Progenitor cell of endocrine pancreas (in vitro differentiated cells): ENCODE measurements around the gene PDIA6. TPM values are rescaled to one million over a fixed set of nuclear protein-coding genes. Genes with fewer than 3 reads are reported as not detected.

Experiments used
- DNase-seq: peaks from one replicate; pipeline ENCODE4 v3.0.0; 2021; ENCODE audit warnings: low spot score; ENCODE audit not compliant: unreplicated experiment
- H3K27ac Mint-ChIP-seq: 2 replicates; pipeline ENCODE4 v1.8.0; 2021; ENCODE audit warnings: mild to moderate bottlenecking, moderate library complexity, mixed read lengths
- H3K27me3 Mint-ChIP-seq: 2 replicates; pipeline ENCODE4 v1.8.0; 2021; ENCODE audit warnings: mixed read lengths
- H3K36me3 Mint-ChIP-seq: 2 replicates; pipeline ENCODE4 v1.8.0; 2022; ENCODE audit warnings: mixed read lengths; ENCODE audit not compliant: insufficient read depth
- H3K4me1 Mint-ChIP-seq: 2 replicates; pipeline ENCODE4 v1.8.0; 2021; ENCODE audit warnings: low read depth, mixed read lengths
- H3K4me3 Mint-ChIP-seq: 2 replicates; pipeline ENCODE4 v1.8.0; 2021; ENCODE audit warnings: low read depth, mild to moderate bottlenecking, moderate library complexity, mixed read lengths
- H3K9me3 Mint-ChIP-seq: 2 replicates; pipeline ENCODE4 v1.8.0; 2021; ENCODE audit warnings: low read depth, mixed read lengths
- total RNA-seq: library from RNA; stranded (reverse); gene quantifications from 2 replicates; pipeline ENCODE4 v1.2.1, GENCODE V29; 2021
- TF ChIP-seq, protein P1 (sequence below): fragments of 200-600 bp; sonication (generic); IDR thresholded peaks from one replicate; pipeline ENCODE4 v1.5.0; 2021; ENCODE audit warnings: antibody characterized with exemption, mild to moderate bottlenecking; ENCODE audit not compliant: unreplicated experiment

PDIA6 gene
- total RNA-seq, 1 donor from 2014 or later, result 249 TPM

DNA sequence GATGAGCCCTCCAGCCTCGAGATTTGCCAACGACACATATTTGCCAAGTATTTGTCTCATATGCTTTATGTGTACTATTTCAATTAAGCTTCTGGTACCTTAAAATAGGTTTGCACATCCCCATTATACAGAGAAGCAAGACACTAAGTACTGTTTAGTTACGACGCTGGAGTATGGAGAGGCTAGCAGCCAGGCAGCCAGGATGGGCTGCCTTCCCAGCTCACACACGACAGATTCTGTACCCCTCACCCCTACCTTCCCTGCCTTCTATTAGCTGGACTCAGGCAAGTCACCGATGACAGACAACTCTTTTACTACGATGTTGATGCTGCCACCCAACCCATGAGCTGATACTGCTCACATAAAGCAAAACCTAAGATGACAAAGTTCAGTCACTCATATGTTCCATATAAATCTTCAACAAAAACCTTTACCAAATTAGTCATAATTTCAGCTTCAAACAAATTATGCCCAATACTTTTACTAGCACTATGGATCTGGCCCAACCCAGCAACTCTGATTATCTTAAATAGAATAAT, 17.0 kb downstream of the PDIA6 start:
- Mint-ChIP-seq H3K27ac (no peak overlapping the region), H3K27me3 (no peaks in the 10 kb centered on the region), H3K9me3 (no peaks in the 10 kb centered on the region), H3K36me3 (peaks cover 27% of the 10 kb centered on the region), H3K4me1 (no peaks in the 10 kb centered on the region), H3K4me3 (no peak overlapping the region)
- DNase-seq, result no peak
- TF ChIP-seq, protein P1, sequence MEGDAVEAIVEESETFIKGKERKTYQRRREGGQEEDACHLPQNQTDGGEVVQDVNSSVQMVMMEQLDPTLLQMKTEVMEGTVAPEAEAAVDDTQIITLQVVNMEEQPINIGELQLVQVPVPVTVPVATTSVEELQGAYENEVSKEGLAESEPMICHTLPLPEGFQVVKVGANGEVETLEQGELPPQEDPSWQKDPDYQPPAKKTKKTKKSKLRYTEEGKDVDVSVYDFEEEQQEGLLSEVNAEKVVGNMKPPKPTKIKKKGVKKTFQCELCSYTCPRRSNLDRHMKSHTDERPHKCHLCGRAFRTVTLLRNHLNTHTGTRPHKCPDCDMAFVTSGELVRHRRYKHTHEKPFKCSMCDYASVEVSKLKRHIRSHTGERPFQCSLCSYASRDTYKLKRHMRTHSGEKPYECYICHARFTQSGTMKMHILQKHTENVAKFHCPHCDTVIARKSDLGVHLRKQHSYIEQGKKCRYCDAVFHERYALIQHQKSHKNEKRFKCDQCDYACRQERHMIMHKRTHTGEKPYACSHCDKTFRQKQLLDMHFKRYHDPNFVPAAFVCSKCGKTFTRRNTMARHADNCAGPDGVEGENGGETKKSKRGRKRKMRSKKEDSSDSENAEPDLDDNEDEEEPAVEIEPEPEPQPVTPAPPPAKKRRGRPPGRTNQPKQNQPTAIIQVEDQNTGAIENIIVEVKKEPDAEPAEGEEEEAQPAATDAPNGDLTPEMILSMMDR, result no peak

DNA sequence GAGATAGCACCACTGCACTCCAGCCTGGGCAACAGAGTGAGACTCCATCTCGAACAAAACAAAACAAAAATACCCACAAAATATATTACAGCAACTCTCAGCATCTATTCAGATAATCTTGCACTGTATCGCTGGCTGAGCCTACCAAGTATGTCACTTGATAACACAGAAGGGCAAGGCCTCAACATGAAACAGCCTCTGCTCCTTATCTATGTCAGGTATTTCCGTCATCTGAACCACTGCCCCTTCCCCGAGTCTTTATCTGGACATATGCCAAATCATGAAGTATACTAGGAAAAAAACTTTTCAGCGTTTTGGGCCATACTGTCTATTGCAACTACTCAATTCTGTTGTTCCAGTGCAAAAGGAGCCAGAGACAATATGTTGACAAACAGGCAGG, 17.7 kb downstream of the PDIA6 start:
- H3K27me3 Mint-ChIP-seq, result no peaks in the 10 kb centered on the region
- H3K9me3 Mint-ChIP-seq, result no peaks in the 10 kb centered on the region
- TF ChIP-seq, protein P1, result no peak
- no peak for DNase-seq
- H3K4me3 Mint-ChIP-seq, result no peak overlapping the region
- H3K4me1 Mint-ChIP-seq, result peaks cover 2% of the 10 kb centered on the region
- H3K27ac Mint-ChIP-seq, result no peak overlapping the region
- H3K36me3 Mint-ChIP-seq, result peaks cover 33% of the 10 kb centered on the region

DNA sequence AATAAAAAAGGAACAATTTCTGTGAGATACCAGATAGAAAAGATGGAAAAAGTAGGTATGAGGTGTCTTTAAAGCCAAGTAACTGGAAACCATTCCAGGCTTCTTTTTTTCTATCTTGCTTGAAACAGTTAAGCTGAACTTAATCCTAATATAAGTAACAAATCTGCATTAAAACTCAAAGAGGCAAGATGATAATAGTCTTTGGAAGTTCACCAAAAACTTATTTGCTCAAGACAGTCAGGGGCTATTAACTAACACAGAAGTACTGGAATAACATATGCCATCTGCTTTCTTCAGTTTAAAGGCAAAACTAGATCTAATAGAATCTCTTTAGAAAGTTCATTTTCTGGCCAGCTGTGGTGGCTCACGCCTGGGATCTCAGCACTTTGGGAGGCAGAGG, 18.8 kb downstream of the PDIA6 start:
- DNase-seq, result no peak
- no peaks in the 10 kb centered on the region for H3K9me3 Mint-ChIP-seq
- no peaks in the 10 kb centered on the region for H3K27me3 Mint-ChIP-seq
- H3K27ac Mint-ChIP-seq, result no peak overlapping the region
- H3K4me1 Mint-ChIP-seq, result peaks cover 2% of the 10 kb centered on the region
- H3K36me3 Mint-ChIP-seq, result peaks cover 36% of the 10 kb centered on the region
- H3K4me3 Mint-ChIP-seq, result no peak overlapping the region
- TF ChIP-seq, protein P1, result no peak

DNA sequence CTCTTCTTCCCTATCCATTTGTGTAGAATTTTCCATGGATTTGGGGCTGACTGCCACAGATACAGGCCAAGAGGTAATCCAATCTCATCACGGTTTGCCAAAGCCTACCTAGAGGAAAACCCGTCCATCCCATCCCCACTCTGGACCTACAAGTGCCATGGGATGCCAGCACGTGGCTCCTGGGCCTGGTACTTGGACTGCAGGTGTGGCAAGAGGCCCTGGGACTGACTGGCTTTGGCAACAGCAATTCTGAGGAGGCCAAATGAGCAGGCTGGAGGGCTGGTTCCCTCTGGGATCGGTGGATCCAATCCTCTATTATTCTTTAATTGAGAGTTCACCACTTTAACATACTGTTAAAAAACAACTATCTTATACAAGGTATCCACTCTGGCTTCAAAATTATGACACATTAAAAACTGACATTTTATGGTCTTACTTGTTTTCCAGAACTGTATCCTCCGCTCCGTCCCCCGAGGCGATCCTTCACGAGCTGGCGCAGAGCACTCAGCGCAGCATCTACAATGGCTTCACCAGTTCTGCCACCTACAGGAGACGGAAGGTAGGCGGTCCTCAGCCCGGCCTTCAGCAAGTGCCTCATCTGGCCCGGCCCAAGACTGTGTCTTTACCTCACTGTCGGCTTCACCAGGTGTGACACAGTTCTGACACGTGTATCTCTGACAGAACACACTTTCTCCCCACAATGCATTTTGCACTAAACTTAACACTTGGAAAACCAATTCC, 19.8 kb downstream of the PDIA6 start:
- H3K4me3 Mint-ChIP-seq, result no peak overlapping the region
- no peak for DNase-seq
- peaks cover 38% of the 10 kb centered on the region for H3K36me3 Mint-ChIP-seq
- TF ChIP-seq, protein P1, result no peak
- no peak overlapping the region for H3K27ac Mint-ChIP-seq
- no peaks in the 10 kb centered on the region for H3K9me3 Mint-ChIP-seq
- peaks cover 2% of the 10 kb centered on the region for H3K4me1 Mint-ChIP-seq
- H3K27me3 Mint-ChIP-seq, result no peaks in the 10 kb centered on the region

DNA sequence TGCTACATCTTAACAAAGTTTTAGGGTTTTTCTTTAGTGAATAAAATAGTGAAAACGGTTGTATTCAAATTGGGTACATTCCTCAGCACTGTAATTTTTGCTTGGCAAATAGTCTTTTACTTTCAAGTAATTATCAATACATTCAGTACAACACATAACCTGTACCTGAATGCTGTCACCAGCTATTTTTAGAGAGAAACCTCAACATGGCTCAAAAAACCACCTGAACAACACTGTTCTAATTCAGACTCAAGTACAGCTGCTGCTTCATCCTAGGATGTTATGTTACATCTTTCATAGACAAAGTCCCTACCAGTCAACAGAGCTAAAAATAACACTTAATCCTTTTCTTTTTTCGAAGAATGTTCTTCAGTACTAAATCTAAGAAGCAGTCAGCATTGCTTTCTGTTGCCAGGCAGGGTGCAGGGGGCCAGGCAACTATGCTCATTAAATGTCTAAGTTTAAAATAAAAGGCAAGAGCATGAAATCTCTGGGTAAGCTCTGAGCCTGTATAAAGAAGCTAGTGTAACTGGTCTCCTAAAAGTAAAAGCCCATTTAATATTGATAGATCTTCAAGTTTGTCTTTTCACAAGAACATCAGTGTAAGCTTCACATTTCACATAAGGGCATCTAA, 20.5 kb downstream of the PDIA6 start:
- no peak for DNase-seq
- H3K27me3 Mint-ChIP-seq, result no peaks in the 10 kb centered on the region
- H3K4me3 Mint-ChIP-seq, result no peak overlapping the region
- no peak overlapping the region for H3K27ac Mint-ChIP-seq
- TF ChIP-seq, protein P1, result no peak
- H3K9me3 Mint-ChIP-seq, result no peaks in the 10 kb centered on the region
- peaks cover 42% of the 10 kb centered on the region for H3K36me3 Mint-ChIP-seq
- H3K4me1 Mint-ChIP-seq, result peaks cover 2% of the 10 kb centered on the region
